HL-60/S4 treated with retinoic acid at 250 ng/mL for 4 days and 3 days (cell line): Measurements from ENCODE around the gene ORM1.
"Not testable (repeated sequence)": the region's sequence is repeated elsewhere in the genome, so short reads cannot be mapped to it uniquely, and the experiment has no call there.

Source experiments
- in situ Hi-C: fragments of 300-500 bp; cut with MboI; formaldehyde crosslinking; loops from 2 replicates; pipeline ENCODE4 v1.7.0; 2022; ENCODE audit warnings: low sequenced_read_pairs

The ORM1 gene

DNA sequence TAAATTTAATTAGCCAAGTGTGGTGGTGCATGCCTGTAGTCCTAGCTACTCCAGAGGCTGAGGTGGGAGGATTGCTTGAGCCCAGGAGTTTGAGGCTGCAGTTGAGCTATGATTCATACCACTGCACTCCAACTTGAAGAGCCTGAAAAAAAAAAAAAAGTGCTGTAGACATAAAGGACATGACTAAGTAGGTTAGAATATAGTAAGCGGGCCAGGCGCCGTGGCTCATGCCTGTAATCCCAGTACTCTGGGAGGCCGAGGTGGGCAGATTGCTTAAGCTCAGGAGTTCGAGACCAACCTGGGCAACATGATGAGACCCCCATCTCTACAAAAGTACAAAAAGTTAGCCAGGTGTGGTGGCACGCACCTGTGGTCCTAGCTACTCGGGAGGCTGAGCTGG is 2.2 kb upstream of the ORM1 start:
- in situ Hi-C loops, result not testable (repeated sequence)

DNA sequence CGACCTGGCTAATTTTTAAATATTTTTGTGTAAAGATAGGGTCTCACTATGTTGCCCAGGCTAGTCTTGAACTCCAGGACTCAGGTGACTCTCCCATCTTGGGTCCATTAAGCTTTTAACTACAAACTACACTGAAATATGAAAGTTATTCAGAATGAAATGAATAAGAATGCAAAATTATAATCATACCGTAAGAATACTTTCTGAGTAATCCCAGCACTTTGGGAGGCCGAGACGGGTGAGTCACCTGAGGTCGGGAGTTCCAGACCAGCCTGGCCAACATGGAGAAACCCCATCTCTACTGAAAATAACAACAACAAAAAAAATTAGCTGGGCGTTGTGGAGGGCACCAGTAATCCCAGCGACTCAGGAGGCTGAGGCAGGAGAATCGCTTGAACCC is 1.1 kb upstream of the ORM1 start:
- in situ Hi-C loops, result no loop called here

DNA sequence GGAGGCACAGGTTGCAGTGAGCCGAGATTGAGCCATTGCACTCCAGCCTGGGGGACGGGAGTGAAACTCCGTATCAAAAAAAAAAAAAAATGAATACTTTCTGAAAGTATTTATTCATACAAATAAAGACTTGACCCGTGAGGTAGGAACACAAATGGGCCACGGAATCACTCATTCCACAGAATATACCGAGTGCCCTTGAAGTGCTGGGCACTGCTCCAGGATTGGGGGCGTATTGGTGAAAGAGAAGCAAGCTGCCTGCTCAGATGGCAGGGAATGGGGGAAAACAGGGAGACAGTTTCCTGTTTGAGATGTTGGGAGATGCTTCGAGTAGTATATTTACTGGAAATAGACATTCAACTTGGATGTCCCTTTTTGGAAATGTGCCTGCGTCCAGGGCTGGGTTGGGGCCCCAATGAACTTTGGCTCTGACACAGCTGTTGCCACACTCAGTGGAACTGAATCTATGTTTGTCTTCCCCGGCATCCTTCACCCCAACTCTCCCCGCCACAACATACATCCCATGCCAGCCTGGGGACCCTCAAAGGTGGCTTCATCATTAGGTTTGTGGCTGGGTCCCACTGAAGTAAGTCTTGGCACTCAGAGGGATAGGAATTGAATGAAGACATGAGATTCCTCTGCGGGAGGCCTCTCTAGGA is 609 bp upstream of the ORM1 start:
- in situ Hi-C loops, result not testable (repeated sequence)

DNA sequence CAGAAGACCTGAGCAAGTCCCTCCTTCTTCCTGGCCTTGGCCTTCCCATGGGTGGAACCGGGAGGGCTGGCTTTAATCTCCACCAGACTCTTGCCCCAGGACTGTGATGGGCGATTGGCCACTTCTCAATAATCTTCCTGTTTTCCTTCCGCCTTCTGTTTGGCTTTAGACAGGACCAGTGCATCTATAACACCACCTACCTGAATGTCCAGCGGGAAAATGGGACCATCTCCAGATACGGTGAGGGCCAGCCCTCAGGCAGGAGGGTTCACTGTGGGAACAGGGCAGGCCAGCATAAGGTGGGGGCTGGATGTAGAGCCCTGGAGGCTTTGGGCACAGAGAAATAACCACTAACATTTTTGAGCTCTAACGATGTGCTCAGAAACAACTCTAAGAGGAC is 951 bp downstream of the ORM1 start:
- in situ Hi-C loops, result not testable (repeated sequence)

DNA sequence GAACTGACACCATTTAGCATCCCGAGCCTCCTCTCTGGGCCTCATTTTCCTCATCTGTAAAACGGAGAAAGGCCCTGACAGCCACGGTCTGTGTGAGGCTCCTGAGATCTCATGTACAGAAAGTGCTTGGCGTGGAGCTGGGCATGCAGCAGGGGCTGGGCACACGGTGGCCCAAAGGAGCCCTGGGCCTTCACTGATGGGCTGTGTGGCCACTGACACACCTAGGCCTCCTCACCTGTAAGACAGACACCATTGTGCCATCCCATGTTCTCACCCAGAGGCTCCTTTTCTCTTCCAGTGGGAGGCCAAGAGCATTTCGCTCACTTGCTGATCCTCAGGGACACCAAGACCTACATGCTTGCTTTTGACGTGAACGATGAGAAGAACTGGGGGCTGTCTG is 1.6 kb downstream of the ORM1 start:
- in situ Hi-C loops, result no loop called here

DNA sequence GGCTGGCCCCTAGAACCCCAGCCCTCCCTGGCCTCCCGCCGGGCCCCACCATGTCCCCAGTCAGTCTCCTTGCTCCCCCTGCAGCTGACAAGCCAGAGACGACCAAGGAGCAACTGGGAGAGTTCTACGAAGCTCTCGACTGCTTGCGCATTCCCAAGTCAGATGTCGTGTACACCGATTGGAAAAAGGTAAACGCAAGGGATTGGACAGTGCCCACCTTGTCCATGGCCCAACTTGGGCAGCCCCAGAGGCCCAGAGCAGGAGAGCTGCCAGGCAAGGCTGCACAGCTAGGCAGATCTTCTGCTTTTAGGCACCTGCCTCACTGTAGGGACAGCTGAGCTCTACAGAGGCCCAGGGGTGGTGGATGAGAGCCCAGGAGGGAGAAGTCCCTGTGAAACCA is 2.1 kb downstream of the ORM1 start:
- in situ Hi-C loops, result not testable (repeated sequence)

DNA sequence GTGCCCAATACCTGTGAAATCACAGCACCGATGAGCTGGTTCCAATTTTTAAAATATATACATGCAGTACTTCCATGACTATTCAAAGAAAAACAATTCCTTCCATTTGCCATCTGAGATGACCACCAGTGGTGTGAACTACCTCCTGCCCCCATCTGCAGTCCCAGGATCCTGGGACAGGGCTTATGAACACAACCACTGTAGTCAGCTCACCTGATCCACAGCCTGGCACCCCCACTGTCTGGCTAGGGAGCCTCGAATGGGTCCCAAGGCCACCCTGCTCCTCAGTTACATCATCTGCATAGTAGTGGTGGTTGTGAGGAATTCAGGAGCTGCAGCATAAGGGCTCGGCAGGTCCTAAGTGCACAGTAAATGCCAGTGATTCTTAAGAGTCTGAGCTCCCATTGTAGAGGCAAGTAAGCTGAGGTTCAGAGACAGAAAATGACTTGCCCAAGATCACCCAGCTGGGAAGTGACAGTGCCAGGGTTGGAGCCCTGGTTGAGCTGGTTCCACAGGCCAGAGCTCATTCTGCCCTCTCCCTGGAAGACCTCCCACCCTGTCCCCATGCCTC is 2.9 kb downstream of the ORM1 start:
- in situ Hi-C loops, result not testable (repeated sequence)

DNA sequence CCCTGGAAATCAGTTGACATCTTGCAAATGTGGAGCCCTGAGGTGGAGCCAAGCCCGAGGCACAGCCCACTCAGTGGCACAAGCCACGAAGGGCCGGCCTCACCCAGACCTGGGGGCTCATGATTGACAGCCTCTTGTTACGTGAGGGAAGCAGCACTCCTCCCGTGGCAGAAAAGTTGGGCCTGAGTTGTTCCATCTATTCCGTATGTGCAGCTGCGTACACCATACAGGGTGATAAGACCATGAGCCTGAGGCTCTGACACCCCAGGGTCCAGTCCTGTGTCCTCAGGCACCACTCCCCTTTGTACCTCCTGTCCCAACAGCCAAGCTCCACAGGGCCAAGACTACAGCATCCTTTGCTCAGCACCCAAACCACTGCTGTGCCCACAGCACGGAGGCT is 4.9 kb downstream of the ORM1 start:
- in situ Hi-C loops, result no loop called here

DNA sequence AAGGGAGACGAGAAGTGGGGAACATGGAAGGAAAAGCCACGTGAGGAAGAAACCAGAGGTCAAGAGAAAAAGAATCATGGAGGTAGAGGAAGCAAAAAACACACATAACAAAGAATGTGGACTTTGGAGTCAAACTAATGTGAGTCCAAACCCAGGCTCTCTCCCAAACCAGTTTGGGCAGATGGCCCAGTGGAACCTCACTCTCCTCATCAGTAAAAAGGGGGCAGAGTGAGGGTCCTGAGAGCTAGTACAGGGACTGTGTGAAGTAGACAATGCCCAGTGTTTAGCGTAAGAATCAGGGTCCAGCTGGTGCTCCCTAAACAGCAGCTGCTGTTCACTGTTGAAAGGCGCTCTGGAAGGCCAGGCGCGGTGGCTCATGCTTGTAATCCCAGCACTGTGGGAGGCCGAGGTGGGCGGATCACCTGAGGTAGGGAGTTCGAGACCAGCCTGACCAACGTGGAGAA is 5.5 kb downstream of the ORM1 start:
- in situ Hi-C loops, result not testable (repeated sequence)

DNA sequence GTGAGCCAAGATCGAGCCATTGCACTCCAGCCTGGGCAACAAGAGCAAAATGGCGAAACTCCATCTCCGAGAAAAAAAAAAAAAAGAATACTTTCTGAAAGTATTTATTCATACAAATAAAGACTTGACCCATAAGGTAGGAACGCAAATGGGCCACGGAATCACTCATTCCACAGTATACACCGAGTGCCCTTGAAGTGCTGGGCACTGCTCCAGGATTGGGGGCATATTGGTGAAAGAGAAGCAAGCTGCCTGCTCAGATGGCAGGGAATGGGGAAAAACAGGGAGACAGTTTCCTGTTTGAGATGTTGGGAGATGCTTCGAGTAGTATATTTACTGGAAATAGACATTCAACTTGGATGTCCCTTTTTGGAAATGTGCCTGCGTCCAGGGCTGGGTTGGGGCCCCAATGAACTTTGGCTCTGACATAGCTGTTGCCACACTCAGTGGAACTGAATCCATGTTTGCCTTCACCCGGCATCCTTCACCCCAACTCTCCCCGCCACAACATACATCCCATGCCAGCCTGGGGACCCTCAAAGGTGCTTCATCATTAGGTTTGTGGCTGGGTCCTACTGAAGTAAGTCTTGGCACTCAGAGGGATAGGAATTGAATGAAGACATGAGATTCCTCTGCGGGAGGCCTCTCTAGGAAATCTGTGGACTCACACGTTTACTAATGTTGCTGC is 6.2 kb downstream of the ORM1 start:
- in situ Hi-C loops, result not testable (repeated sequence)

DNA sequence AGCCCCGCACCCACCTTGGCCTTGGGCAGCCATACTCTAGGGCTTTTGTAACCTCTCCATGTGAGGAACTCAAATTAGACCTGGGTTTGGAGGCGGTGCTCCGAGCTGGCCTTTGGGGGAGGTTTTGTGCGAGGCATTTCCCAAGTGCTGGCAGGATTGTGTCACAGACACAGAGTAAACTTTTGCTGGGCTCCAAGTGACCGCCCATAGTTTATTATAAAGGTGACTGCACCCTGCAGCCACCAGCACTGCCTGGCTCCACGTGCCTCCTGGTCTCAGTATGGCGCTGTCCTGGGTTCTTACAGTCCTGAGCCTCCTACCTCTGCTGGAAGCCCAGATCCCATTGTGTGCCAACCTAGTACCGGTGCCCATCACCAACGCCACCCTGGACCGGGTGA is 6.7 kb downstream of the ORM1 start, which contains the start of gene ORM2:
Gene ORM2 (plus strand): TSS at position 245 of the 398 bp plus-strand sequence. CDS start 36 bp downstream, at position 281.
- in situ Hi-C loops, result not testable (repeated sequence)

DNA sequence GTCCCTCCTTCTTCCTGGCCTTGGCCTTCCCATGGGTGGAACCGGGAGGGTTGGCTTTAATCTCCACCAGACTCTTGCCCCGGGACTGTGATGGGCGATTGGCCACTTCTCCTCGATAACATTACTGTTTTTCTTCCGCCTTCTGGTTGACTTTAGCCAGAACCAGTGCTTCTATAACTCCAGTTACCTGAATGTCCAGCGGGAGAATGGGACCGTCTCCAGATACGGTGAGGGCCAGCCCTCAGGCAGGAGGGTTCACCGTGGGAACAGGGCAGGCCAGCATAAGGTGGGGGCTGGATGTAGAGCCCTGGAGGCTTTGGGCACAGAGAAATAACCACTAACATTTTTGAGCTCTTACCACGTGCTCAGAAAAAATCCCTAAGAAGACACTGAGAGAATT is 7.7 kb downstream of the ORM1 start:
- in situ Hi-C loops, result no loop called here

DNA sequence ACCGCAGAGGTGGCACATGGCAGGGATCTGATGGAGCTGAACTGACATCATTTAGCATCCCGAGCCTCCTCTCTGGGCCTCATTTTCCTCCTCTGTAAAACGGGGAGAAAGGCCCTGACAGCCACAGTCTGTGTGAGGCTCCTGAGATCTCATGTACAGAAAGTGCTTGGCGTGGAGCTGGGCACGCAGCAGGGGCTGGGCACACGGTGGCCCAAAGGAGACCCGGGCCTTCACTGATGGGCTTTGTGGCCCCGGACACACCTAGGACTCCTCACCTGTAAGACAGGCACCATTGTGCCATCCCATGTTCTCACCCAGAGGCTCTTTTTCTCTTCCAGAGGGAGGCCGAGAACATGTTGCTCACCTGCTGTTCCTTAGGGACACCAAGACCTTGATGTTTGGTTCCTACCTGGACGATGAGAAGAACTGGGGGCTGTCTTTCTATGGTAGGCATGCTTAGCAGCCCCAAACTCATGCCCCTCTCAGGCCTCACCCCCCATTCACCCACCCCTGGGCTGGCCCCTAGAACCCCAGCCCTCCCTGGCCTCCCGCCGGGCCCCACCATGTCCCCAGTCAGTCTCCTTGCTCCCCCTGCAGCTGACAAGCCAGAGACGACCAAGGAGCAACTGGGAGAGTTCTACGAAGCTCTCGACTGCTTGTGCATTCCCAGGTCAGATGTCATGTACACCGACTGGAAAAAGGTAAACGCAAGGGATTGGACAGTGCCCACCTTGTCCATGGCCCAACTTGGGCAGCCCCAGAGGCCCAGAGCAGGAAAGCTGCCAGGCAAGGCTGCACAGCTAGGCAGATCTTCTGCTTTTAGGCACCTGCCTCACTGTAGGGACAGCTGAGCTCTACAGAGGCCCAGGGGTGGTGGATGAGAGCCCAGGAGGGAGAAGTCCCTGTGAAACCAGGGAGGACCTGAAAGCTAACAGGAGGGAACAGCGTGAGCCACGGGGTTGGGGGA is 8.6 kb downstream of the ORM1 start:
- in situ Hi-C loops, result not testable (repeated sequence)

DNA sequence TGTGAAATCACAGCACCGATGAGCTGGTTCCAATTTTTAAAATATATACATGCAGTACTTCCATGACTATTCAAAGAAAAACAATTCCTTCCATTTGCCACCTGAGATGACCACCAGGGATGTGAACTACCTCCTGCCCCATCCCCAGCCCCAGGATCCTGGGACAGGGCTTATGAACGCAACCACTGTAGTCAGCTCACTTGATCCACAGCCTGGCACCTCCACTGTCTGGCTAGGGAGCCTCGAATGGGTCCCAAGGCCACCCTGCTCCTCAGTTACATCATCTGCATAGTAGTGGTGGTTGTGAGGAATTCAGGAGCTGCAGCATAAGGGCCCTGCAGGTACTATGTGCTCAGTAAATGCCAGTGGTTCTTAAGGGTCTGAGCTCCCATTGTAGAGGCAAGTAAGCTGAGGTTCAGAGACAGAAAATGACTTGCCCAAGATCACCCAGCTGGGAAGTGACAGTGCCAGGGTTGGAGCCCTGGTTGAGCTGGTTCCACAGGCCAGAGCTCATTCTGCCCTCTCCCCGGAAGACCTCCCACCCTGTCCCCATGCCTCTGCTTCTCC is 9.7 kb downstream of the ORM1 start:
- in situ Hi-C loops, result not testable (repeated sequence)

DNA sequence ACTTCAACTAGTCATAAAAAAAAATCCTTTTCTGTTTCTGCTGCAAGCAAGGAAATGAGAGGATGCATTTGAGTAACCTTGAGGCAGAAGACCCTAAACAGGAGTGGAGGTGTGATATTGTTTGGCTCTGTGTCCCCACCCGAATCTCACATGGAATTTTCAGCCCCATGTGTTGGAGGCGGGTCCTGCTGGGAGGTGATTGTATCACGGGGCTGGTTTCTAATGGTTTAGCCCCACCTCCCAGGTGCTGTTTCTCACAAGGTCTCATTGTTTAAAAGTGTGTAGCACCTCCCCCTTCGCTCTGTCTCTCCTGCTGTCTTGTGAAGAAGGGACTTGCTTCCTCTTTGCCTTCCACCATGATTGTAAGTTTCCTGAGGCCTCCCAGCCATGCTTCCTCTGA is 10.8 kb downstream of the ORM1 start:
- in situ Hi-C loops, result not testable (repeated sequence)

DNA sequence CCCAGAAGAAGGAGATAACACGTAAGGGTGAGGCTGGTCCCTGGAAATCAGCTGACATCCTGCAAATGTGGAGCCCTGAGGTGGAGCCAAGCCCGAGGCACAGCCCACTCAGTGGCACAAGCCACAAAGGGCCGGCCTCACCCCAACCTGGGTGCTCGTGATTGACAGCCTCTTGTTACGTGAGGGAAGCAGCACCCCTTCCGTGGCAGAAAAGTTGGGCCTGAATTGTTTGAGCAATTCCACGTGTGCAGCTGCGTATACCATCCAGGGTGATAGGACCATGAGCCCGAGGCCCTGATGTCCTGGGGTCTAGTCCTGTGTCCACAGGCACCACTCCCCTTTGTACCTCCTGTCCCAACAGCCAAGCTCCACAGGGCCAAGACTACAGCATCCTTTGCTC is 11.6 kb downstream of the ORM1 start:
- in situ Hi-C loops, result no loop called here

DNA sequence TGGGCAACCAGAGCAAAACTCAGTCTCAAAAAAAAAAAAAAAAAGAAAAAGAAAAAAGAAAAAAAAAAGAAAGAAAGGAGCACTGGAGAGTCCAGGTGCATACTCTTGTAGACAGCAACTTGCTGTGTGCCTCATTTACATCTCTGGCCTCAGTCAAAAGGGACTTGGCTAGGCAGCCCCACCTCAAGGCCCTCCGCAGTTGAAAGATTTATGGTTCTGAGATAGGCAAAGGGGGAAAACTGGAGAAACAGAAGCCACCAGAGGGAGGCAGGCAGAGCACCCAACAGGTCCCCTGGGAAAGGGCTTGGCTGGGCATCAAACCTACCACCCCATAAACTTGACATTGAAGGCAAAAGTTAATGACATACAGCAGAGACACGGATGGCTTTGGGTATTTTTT is 12.8 kb downstream of the ORM1 start:
- in situ Hi-C loops, result no loop called here

DNA sequence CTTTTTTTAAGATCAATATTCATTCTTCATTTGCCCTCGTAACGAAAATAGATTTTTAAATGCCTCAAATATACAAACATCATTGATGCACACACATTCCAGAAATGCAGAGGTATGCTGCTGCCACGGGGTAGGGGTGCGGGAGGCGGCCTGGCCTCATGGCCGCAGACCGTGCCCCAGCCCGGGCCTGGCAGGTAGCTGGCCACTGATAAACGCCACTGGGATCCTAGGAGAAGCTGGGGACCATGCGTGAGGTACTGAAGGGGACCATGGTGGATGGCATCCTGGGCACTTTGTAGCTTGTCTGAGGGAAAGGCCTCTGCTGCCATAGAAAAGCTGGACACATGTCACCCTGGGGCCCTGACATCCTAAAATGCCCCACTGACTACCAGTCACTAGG is 13.3 kb downstream of the ORM1 start:
- in situ Hi-C loops, result no loop called here

DNA sequence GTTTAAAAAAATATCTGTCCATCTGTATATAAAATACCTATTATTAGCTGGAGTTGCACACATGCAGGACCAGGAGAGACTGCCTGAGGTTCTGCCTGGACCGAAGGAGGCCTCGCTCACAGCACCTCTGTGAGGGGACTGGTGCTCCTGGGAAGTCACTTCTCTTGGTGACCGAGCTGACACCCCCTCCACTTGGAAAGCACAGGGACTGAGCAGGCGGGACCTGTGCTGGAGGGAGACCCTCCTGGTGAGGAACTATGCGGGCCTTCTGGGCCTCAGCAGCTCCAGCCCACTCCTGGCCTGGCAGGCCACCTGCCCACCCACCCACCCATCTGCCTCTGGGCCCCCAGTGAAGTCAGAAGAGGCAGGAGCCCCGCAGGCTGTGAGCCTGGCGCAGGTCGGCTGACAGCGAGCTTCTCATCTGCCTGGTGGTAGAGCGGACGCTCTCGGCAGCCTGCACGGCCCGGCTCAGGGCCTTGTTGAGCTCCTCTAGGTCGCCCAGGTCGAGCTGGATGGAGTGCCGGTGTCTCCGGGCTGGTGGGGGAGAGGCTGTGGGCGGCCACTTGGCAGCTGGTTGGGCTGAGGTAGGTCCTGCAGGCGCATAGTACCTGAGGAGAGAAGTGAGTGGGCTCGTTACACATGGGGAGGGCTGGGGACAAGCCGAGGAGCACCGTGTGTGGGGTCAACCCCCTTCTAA is 13.9 kb downstream of the ORM1 start:
- in situ Hi-C loops, result no loop called here

DNA sequence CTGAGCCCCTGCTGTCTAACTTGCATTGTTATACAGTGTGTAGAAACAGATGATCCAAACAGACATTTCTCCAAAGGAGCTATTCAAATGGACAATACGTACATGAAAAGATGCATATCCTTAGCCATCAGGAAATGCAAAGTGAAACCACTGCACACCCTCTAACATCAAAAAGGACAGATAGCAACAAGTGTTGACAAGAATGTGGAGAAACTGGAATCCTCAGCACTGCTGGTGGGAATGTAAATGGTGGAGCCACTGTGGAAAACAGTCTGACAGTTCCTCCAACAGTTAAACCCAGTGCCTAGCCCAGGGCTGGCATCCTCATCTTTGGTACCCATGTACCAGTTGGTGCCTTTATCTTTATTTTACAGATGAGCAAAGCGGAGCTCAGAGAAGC is 15.3 kb downstream of the ORM1 start:
- in situ Hi-C loops, result no loop called here
